SIG-M5 treated with dmso at 0.1 percent for 504 hours (cell line): ENCODE data around the gene CCDC200.
"Not testable (repeated sequence)": the region's sequence is repeated elsewhere in the genome, so short reads cannot be mapped to it uniquely, and the experiment has no call there.

Experiments
- DNase-seq: peaks from one replicate; lab custom pipeline; 2025; ENCODE audit not compliant: unreplicated experiment; lab: John Stamatoyannopoulos, UW

CCDC200 gene

DNA sequence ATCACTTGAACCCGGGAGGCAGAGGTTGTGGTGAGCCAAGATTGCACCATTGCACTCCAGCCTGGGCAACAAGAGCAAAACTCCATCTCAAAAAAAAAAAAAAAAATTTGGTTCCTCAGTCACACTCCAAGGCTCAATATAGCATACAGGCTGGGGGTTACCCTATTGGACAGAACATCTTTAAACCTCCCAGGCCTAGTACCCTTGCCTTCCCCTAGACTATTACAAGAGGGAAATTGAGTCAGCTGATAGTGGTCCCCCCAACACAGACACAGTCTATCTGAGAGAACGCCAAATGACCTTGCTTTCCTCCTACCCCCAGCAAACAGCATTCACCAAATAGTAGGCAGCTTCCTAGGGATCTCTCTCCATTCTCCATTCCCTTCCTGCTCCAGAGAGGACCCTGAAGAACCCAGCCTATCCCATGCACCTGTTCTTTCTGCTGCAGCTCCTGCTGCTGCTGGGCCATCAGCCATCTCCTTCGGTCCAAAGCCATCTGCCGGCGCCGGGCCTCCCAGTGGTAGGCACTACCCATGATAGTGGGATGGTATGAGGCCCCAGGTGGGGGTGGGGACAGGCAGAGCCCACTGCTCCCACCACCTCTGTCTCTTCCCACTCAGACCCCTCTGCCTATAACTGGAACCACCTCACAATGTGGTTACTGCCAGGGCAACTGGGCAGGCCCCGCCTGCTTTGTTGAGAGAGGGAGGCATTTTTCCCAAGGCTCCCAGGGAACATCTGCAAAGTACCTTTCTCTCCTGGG lies at the start of gene CCDC200:
Gene CCDC200 (minus strand): TSS at position 604 of the 763 bp plus-strand sequence. CDS start 69 bp downstream, at position 535.
- not testable (repeated sequence) for DNase-seq

DNA sequence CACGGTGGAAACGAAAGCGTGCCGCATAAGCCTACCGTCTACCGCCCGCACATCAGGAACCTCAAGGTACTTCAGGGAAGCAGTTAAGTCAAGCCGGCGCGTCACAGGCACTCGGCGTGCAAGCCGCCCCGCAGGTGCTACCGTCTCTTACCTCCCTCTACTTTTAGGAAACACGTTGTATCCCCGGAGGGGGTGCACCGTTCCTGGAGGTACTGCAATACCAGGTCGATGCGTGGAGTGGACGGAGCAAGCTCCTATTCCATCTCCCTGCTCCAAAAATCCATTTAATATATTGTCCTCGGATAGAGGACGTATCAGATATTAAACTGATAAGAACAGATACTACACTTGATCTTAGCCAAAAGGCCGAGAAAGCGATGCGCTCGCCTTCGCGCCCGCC lies 44.5 kb upstream of the CCDC200 start:
- not testable (repeated sequence) for DNase-seq

DNA sequence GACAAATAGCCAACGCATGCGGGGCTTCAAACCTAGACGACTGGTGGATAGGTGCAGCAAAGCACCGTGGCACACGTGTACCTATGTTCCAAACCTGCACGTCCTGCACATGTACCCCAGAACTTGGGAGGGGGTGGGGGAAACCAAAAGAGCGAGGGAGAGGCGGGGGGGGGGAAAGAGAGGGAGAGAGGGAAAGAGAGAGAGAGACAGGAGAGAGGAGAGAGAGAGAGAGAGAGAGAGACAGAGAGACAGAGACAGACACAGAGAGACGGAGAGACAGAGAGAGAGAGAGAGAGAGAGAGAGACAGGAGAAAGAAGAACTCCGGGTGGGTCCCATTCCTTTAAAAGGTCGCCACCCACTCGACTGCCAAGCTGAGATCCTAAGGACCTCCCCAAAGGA lies 44.1 kb upstream of the CCDC200 start:
- DNase-seq: not testable (repeated sequence)

DNA sequence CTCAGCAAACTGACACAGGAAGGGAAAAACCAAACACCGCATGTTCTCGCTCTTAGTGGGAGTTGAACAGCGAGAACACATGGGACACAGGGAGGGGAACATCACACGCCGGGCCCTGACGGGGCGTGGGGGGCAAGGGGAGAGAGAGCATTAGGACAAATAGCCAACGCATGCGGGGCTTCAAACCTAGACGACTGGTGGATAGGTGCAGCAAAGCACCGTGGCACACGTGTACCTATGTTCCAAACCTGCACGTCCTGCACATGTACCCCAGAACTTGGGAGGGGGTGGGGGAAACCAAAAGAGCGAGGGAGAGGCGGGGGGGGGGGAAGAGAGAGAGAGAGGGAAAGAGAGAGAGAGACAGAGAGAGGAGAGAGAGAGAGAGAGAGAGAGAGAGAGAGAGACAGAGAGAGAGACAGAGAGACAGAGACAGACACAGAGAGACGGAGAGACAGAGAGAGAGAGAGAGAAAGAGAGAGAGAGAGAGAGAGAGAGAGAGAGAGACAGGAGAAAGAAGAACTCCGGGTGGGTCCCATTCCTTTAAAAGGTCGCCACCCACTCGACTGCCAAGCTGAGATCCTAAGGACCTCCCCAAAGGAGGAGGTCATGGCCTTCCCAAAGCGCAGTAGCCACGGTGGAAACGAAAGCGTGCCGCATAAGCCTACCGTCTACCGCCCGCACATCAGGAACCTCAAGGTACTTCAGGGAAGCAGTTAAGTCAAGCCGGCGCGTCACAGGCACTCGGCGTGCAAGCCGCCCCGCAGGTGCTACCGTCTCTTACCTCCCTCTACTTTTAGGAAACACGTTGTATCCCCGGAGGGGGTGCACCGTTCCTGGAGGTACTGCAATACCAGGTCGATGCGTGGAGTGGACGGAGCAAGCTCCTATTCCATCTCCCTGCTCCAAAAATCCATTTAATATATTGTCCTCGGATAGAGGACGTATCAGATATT lies 42.4 kb upstream of the CCDC200 start:
- not testable (repeated sequence) for DNase-seq

DNA sequence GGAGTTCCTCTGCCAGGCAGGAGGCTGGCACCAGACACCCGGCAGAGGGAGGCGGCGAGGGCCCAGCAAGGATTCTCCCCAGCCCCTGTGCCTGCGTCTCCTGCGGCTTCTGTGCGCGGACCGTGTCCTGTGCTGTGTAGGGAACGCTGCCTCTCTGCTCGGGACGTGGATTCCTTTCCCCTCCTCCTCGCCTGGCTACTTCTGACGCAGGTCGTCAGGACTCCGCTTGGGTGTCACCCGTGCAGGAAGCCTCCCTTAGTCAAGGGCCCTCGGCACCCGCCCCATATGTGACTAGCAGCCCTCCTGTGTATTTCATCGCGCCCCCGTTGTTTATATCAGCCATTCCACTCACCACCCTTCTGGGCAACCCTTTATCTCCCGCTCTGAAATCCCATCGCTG lies 18.0 kb upstream of the CCDC200 start:
- DNase-seq: not testable (repeated sequence)

DNA sequence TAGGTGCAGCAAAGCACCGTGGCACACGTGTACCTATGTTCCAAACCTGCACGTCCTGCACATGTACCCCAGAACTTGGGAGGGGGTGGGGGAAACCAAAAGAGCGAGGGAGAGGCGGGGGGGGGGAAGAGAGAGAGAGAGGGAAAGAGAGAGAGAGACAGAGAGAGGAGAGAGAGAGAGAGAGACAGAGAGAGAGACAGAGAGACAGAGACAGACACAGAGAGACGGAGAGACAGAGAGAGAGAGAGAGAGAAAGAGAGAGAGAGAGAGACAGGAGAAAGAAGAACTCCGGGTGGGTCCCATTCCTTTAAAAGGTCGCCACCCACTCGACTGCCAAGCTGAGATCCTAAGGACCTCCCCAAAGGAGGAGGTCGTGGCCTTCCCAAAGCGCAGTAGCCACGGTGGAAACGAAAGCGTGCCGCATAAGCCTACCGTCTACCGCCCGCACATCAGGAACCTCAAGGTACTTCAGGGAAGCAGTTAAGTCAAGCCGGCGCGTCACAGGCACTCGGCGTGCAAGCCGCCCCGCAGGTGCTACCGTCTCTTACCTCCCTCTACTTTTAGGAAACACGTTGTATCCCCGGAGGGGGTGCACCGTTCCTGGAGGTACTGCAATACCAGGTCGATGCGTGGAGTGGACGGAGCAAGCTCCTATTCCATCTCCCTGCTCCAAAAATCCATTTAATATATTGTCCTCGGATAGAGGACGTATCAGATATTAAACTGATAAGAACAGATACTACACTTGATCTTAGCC lies 12.4 kb upstream of the CCDC200 start:
- DNase-seq: not testable (repeated sequence)

DNA sequence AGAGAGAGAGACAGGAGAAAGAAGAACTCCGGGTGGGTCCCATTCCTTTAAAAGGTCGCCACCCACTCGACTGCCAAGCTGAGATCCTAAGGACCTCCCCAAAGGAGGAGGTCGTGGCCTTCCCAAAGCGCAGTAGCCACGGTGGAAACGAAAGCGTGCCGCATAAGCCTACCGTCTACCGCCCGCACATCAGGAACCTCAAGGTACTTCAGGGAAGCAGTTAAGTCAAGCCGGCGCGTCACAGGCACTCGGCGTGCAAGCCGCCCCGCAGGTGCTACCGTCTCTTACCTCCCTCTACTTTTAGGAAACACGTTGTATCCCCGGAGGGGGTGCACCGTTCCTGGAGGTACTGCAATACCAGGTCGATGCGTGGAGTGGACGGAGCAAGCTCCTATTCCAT lies 11.2 kb upstream of the CCDC200 start:
- DNase-seq: not testable (repeated sequence)

DNA sequence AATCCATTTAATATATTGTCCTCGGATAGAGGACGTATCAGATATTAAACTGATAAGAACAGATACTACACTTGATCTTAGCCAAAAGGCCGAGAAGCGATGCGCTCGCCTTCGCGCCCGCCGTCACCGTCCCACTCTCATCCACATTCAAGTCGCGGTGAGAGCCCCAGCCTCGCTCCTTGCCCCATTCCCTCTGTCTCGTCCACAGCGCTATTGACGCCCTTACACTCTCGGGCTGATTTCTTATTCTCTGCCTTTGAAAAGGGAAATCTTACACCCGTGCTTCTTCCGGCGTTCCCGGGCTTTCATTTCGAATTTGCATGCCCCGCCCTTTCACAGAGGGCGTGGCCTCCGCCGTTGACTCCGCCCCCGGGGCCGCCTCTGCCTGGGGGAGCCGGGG lies 5.5 kb upstream of the CCDC200 start, which contains the start of gene RNU2-1:
Gene RNU2-1 (minus strand): TSS at position 101 of the 400 bp plus-strand sequence.
- DNase-seq: not testable (repeated sequence)

DNA sequence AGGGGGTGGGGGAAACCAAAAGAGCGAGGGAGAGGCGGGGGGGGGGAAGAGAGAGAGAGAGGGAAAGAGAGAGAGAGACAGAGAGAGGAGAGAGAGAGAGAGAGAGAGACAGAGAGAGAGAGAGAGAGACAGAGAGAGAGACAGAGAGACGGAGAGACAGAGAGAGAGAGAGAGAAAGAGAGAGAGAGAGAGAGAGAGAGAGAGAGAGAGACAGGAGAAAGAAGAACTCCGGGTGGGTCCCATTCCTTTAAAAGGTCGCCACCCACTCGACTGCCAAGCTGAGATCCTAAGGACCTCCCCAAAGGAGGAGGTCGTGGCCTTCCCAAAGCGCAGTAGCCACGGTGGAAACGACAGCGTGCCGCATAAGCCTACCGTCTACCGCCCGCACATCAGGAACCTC lies 4.8 kb upstream of the CCDC200 start:
- not testable (repeated sequence) for DNase-seq

DNA sequence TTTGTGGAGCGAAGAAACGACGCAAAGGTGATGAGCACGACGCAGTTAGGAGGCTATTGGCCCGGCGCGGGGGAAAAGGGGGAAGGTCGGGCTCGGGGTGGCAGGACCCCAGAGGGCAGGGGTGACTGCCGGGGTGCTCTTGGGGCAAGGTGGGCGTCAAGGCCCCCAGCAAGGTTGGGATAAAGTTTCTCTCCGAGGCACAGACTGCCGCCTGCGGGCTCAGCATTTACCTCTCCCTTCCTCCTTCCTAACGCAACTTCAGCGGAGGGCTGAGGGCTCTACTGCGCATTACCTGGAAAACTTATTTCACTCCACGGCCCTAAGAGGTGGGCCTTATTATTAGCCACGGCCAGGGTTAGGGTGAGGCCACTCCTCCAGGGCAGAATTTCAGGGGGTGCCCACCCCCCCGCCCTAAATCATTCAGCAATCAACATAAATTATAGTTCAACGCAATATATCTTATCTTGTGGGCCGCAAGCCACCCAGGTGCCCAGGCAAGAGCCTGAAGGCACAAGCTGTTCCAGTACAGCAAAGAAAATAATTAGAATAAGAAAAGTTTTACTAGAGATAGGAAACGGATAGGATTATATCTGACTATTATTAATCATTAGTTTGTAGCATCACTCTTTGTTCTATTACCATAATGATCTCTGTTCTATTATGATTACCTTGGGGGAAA lies 3.7 kb upstream of the CCDC200 start:
- DNase-seq: not testable (repeated sequence)

DNA sequence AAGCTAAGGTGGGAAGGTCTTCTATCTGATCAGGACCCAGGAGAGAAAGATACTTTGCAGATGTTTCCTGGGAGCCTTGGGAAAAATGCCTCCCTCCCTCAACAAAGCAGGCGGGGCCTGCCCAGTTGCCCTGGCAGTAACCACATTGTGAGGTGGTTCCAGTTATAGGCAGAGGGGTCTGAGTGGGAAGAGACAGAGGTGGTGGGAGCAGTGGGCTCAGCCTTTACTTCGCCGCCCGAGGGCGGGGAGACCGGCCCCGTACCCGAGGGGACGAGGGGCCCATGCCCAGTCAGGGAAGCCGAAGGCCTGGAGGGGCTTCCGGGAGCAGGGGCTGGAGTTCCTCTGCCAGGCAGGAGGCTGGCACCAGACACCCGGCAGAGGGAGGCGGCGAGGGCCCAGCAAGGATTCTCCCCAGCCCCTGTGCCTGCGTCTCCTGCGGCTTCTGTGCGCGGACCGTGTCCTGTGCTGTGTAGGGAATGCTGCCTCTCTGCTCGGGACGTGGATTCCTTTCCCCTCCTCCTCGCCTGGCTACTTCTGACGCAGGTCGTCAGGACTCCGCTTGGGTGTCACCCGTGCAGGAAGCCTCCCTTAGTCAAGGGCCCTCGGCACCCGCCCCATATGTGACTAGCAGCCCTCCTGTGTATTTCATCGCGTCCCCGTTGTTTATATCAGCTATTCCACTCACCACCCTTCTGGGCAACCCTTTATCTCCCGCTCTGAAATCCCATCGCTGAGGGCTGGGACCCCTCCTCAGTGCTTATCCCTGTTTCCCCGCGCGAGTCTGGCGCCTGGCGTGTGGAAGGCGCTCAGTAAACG lies 3.0 kb upstream of the CCDC200 start:
- not testable (repeated sequence) for DNase-seq

DNA sequence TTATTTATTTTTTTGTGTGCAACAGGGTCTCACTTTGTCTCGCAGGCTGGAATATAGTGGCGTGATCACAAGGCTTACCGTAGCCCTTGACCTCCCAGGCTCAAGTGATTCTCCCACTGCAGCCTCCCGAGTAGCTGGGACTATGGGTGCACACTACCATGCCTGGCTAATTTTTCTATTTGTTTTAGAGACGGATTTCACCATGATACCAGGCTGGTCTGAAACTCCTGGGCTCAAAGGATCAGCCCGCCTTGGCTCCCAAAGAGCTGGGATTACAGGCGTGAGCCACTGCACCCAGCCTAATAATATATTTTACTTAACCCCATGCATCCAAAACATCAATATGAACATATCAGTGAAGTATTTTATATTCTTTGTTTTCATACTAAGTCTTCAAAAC lies 2.0 kb downstream of the CCDC200 start:
- DNase-seq: no peak

DNA sequence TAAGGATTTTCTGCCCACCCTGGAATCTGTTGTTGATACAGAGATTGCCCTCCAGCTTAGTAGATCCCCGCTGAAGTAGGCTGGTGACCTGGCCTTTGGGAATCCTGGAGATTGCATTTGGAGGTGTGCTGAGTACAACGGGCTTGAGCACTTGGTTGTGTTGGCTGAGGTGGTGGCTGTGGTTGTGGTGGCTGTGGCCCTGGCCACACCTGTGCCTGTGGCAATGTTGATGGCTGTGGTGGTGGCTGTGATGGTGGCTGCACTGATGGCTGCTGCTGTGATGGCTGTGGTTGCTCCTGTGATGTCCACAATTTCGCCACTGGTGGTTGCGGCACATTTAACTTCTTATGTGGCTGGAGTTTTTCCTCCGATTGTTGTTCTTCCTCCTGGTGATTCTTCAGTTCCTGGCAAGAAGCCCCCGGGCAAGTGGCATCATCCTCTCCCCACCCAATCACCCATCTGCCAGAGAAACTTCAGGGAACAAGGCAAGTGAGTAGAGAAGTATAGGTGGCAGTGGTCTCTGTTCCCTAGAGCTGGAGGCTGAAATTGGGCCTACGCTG lies 4.2 kb downstream of the CCDC200 start:
- no peak for DNase-seq

DNA sequence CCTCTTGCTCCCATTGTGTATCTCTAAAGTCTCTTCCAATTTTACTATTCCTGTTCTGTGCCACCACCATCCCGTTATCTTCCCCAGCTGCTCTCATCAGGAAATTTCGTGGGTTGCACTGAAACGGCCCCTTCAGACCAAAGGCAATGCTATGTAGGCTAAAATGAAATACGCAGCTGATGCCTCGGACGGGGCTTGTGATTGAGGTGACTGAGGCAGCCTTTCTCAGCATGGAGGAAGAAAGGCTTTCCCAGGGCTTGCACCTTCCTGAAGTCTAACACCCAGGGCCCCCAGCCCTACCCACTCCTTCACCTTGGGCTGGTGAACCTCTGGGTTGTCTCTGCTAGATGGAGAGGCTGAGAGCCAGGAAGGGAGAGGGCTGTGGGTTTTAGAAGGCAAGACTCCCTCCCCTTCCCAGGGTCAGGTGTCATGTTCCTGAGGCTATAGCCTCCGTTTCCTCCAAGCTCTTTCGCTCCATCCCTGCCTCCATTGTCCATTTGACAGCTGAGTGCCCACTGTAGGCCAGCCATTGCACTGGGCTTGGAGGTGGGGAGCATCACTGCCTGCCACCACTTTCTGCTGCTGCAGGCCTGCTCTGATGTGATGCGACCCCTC lies 7.8 kb downstream of the CCDC200 start:
- DNase-seq: no peak

DNA sequence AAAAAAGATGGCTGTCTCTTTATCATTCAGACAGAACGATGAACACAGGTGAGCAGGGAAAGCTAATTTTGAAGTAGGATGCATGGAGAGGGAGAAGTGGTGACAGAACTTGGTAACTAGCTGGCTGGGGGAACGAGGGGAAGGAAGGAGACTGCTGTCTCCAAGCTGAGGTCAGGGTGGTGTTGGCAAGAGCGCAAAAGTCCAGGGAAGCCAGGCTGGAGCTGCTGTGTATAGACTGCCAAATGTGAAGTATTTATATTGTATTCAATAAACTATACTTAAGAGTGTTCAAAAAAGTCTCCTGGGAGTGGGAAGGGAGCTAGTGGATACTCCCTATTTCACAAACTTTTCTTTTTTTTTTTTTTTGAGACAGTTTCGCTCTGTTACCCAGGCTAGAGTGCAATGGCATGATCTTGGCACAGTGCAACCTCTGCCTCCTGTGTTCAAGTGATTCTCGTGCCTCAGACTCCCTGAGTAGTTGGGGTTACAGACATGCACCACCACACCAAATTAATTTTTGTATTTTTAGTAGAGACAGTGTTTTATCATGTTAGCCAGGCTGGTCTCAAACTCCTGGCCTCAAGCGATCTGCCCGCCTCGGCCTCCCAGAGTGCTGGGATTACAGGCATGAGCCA lies 8.6 kb downstream of the CCDC200 start:
- DNase-seq: no peak

DNA sequence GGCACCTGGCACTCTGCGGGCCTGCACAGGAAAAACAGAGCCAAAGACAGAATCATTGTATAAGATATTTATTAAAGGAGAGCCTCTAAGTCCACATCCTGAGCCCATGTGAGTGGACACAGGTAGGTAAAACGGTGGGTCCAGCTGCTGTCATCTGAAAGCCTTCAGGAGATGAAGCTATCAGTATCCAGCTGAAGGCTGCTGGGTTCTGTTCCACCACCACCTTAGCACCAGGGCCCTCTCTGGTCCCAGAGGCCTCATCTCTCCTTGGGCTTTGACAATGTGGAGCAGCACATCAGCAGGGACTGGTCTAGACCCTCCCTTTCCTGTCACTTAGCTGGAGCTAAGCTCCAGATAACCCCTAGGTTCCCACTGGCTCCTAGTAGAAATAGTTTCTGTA lies 9.4 kb downstream of the CCDC200 start:
- DNase-seq: no peak

DNA sequence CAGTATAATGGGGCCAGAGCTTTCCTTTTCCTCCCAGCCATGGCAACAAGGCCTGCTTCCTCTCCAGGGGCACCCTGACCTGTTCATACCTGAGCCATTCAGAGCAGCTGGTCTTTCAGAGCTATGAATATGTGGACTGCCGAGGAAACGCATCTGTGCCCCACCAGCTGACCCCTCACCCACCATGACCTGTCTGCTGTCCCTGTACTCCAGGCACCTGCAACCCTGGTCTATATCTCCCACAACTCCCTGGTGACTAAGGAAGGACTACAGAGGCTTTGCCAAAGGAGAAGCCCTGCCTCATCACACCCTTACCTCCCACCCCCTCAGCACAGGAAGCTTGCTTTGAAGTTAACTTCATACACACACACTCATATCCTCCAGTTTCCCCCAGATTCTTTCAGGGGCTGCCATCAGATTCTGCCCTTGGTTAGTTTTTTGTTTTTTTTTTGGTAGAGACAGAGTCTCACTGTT lies 10.8 kb downstream of the CCDC200 start:
- DNase-seq: no peak
